ENCODE measurements around the gene MYO1B.

- TF ChIP-seq CTCF (IDR thresholded peaks at IDR 0.05) (no peak), POLR2AphosphoS5 (IDR thresholded peaks at IDR 0.05; ENCODE audit: insufficient read depth in 1 of 2, low read depth in 1 of 2) (peak; percentile 23 to 91), POLR2A (IDR thresholded peaks at IDR 0.05) (no peak)
Measured at GRCh38 chr2:191376981-191377629, 131.9 kb downstream of the MYO1B start.

Measured in vagina (tissue), 2 donors.